H1 (cell line): ENCODE measurements around the gene TFCP2. TPM values are rescaled to one million over a fixed set of nuclear protein-coding genes. Genes with fewer than 3 reads are reported as not detected.

Experiments used
- CTCF ChIA-PET: fragments of 300-600 bp; sonication (Branson Sonifier 250); formaldehyde crosslinking; loops from one replicate; lab custom pipeline; 2021; ENCODE audit not compliant: partially characterized antibody; lab: Charles Lee
- POLR2A ChIA-PET: fragments of 300-600 bp; sonication (Branson Sonifier 250); formaldehyde crosslinking; loops from one replicate; lab custom pipeline; 2021; ENCODE audit warnings: inconsistent platforms; ENCODE audit not compliant: partially characterized antibody; lab: Charles Lee
- DNase-seq, 2 experiments: peaks; one replicate each; pipeline versions ENCODE4 v3.0.0 to v3.0.0-alpha.2; 2010 to 2022; ENCODE audit warnings: low spot score in 2 of 2, low read depth in 1 of 2, mixed read lengths in 1 of 2
- FAIRE-seq: peaks from 2 replicates; lab custom pipeline; 2011; peaks lifted over from hg19 to GRCh38; lab: Jason Lieb, UNC
- H2AFZ ChIP-seq: 2 replicates; pipeline ENCODE4 v1.8.1; 2012; ENCODE audit warnings: low read length, inconsistent platforms
- H2AK5ac ChIP-seq: 2 replicates; pipeline ENCODE4 v1.6.1; 2013; ENCODE audit warnings: low read depth, low read length
- H2BK120ac ChIP-seq: replicated peaks from 2 replicates; pipeline ENCODE3; 2013; ENCODE audit warnings: low read depth, low read length, inconsistent platforms
- H2BK12ac ChIP-seq: 2 replicates; pipeline ENCODE4 v1.6.1; 2013; ENCODE audit warnings: low read depth, low read length
- H2BK15ac ChIP-seq: 2 replicates; pipeline ENCODE4 v1.6.1; 2013; ENCODE audit warnings: low read length
- H2BK20ac ChIP-seq: 2 replicates; pipeline ENCODE4 v1.6.1; 2013; ENCODE audit warnings: low read length
- H2BK5ac ChIP-seq: 2 replicates; pipeline ENCODE4 v1.6.1; 2013; ENCODE audit warnings: low read depth, low read length
- H3K14ac ChIP-seq: 2 replicates; pipeline ENCODE4 v1.6.1; 2013; ENCODE audit warnings: inconsistent platforms; ENCODE audit not compliant: insufficient read length
- H3K18ac ChIP-seq: 2 replicates; pipeline ENCODE4 v1.6.1; 2013; ENCODE audit warnings: low read length; ENCODE audit errors: extremely low read depth
- H3K23ac ChIP-seq: 2 replicates; pipeline ENCODE4 v1.6.1; 2013; ENCODE audit warnings: inconsistent platforms; ENCODE audit not compliant: insufficient read length
- H3K23me2 ChIP-seq: 2 replicates; pipeline ENCODE4 v1.6.1; 2013; ENCODE audit warnings: low read depth, low read length
- H3K27ac ChIP-seq: 2 replicates; pipeline ENCODE4 v1.6.1; 2011; ENCODE audit warnings: low read depth, low read length, inconsistent platforms
- H3K27me3 ChIP-seq, 4 experiments: replicated peaks in 1 of 4; 1 replicate in 1 of 4; 2 replicates in 3 of 4; pipeline versions ENCODE4 v1.6.1 to v1.8.1; 2011 to 2013; ENCODE audit warnings: low read length in 3 of 4, mild to moderate bottlenecking in 3 of 4, inconsistent platforms in 2 of 4, mixed read lengths in 2 of 4, moderate library complexity in 1 of 4; ENCODE audit not compliant: control insufficient read depth in 3 of 4, insufficient read depth in 3 of 4; ENCODE audit errors: extremely low read depth in 1 of 4
- H3K36me3 ChIP-seq, 4 experiments: 2 replicates each; pipeline versions ENCODE4 v1.6.1 to v1.8.1; 2011 to 2013; ENCODE audit warnings: mild to moderate bottlenecking in 4 of 4, low read length in 3 of 4, moderate library complexity in 2 of 4, control low read depth in 1 of 4, inconsistent platforms in 1 of 4; ENCODE audit not compliant: insufficient read depth in 4 of 4, control insufficient read depth in 2 of 4
- H3K4ac ChIP-seq: replicated peaks from 2 replicates; pipeline ENCODE3; 2013; ENCODE audit warnings: low read length, low read depth, mixed read lengths, inconsistent platforms; ENCODE audit not compliant: insufficient read length
- H3K4me1 ChIP-seq, 4 experiments: replicated peaks in 1 of 4; 1 replicate in 1 of 4; 2 replicates in 3 of 4; pipeline versions ENCODE4 v1.6.1 to v1.8.1; 2011 to 2013; ENCODE audit warnings: low read length in 3 of 4, inconsistent platforms in 2 of 4, mixed read lengths in 1 of 4; ENCODE audit not compliant: insufficient read depth in 4 of 4, control insufficient read depth in 3 of 4
- H3K4me2 ChIP-seq, 2 experiments: 2 replicates each; pipeline versions ENCODE4 v1.6.1 to v1.8.1; 2011 to 2013; ENCODE audit warnings: low read depth in 2 of 2, low read length in 2 of 2, control low read depth in 1 of 2, inconsistent platforms in 1 of 2, mild to moderate bottlenecking in 1 of 2; ENCODE audit not compliant: insufficient read depth in 1 of 2
- H3K4me3 ChIP-seq, 4 experiments: fragments of 200-600, 300-600 bp in 1 of 4; sonication (generic), shearing (Covaris generic), sonication (Bioruptor Twin) in 1 of 4; 2 replicates each; pipeline versions ENCODE4 v1.5.1 to v1.8.1; 2011 to 2016; ENCODE audit warnings: low read length in 4 of 4, low read depth in 3 of 4, control low read depth in 2 of 4, inconsistent platforms in 2 of 4, mild to moderate bottlenecking in 2 of 4, mixed read lengths in 1 of 4, moderate library complexity in 1 of 4; ENCODE audit not compliant: insufficient read depth in 2 of 4; ENCODE audit errors: extremely low read depth in 1 of 4
- H3K56ac ChIP-seq: replicated peaks from 2 replicates; pipeline ENCODE3; 2013; ENCODE audit warnings: low read depth, mild to moderate bottlenecking, mixed read lengths, low read length, inconsistent platforms; ENCODE audit not compliant: insufficient read length
- H3K79me1 ChIP-seq: 2 replicates; pipeline ENCODE4 v1.6.1; 2013; ENCODE audit warnings: low read depth, low read length, control low read depth
- H3K79me2 ChIP-seq, 2 experiments: 2 replicates each; pipeline versions ENCODE4 v1.6.1 to v1.8.1; 2012 to 2013; ENCODE audit warnings: low read length in 2 of 2, mild to moderate bottlenecking in 2 of 2, inconsistent platforms in 1 of 2; ENCODE audit not compliant: insufficient read depth in 2 of 2, control insufficient read depth in 1 of 2
- H3K9ac ChIP-seq, 4 experiments: replicated peaks in 1 of 4; 1 replicate in 1 of 4; 2 replicates in 3 of 4; pipeline versions ENCODE4 v1.6.1 to v1.8.1; 2011 to 2013; ENCODE audit warnings: low read depth in 3 of 4, low read length in 3 of 4, control low read depth in 2 of 4, mild to moderate bottlenecking in 2 of 4, moderate library complexity in 2 of 4, inconsistent platforms in 1 of 4; ENCODE audit errors: extremely low read depth in 1 of 4
- H3K9me3 ChIP-seq, 2 experiments: 2 replicates each; pipeline versions ENCODE4 v1.6.1 to v1.8.1; 2012 to 2013; ENCODE audit warnings: mild to moderate bottlenecking in 2 of 2, moderate library complexity in 2 of 2, control low read depth in 1 of 2, inconsistent platforms in 1 of 2, low read depth in 1 of 2, low read length in 1 of 2, mixed read lengths in 1 of 2; ENCODE audit not compliant: insufficient read depth in 2 of 2
- H4K20me1 ChIP-seq, 2 experiments: replicated peaks in 1 of 2; 2 replicates each; pipeline versions ENCODE3 to v1.8.1; 2011 to 2013; ENCODE audit warnings: inconsistent platforms in 2 of 2, low read length in 2 of 2, mild to moderate bottlenecking in 1 of 2; ENCODE audit not compliant: insufficient read depth in 2 of 2, control insufficient read depth in 1 of 2
- H4K5ac ChIP-seq: 2 replicates; pipeline ENCODE4 v1.6.1; 2013; ENCODE audit warnings: low read length, low read depth, mixed read lengths, inconsistent platforms; ENCODE audit not compliant: insufficient read length
- H4K8ac ChIP-seq: 2 replicates; pipeline ENCODE4 v1.8.0; 2013; ENCODE audit warnings: mild to moderate bottlenecking, moderate library complexity, low read length, inconsistent platforms; ENCODE audit not compliant: insufficient read depth; ENCODE audit errors: extremely low read depth
- H4K91ac ChIP-seq: replicated peaks from 2 replicates; pipeline ENCODE3; 2013; ENCODE audit warnings: low read length, mixed read lengths, inconsistent platforms; ENCODE audit not compliant: insufficient read length
- BCL11A ChIP-seq, 2 experiments: IDR thresholded peaks; one replicate each; pipeline ENCODE4 v1.6.1; 2011; ENCODE audit warnings: low read depth in 2 of 2, low read length in 2 of 2, mild to moderate bottlenecking in 2 of 2
- CHD2 ChIP-seq: IDR thresholded peaks from 2 replicates; pipeline ENCODE4 v1.6.1; 2012; ENCODE audit warnings: low read length, improper control_type of control experiment
- EGR1 ChIP-seq: IDR thresholded peaks from 2 replicates; pipeline ENCODE4 v1.6.1; 2011; ENCODE audit warnings: low read depth, low read length, borderline replicate concordance
- FOSL1 ChIP-seq: IDR thresholded peaks from 2 replicates; pipeline ENCODE4 v1.6.1; 2011; ENCODE audit warnings: mild to moderate bottlenecking, low read depth, low read length, moderate library complexity; ENCODE audit not compliant: insufficient read depth
- KDM1A ChIP-seq: fragments of 200-600, 300-600 bp; sonication (generic); IDR thresholded peaks from 2 replicates; pipeline ENCODE4 v1.7.1; 2016; ENCODE audit warnings: mild to moderate bottlenecking, low read length, borderline replicate concordance
- POLR2AphosphoS5 ChIP-seq: IDR thresholded peaks from 2 replicates; pipeline ENCODE4 v1.6.1; 2011; ENCODE audit warnings: low read depth, low read length
- RNF2 ChIP-seq: fragments of 200-900, 300-1000 bp; sonication (generic); IDR thresholded peaks from 2 replicates; pipeline ENCODE4 v1.7.1; 2016; ENCODE audit warnings: borderline replicate concordance, low read depth, mild to moderate bottlenecking, antibody characterized with exemption, low read length; ENCODE audit not compliant: poor library complexity, severe bottlenecking; ENCODE audit errors: missing control alignments
- SIRT6 ChIP-seq: IDR thresholded peaks from one replicate; pipeline ENCODE4 v1.7.1; 2012; ENCODE audit warnings: low read length, inconsistent platforms
- WGBS, 2 experiments: shearing (Covaris generic) in 1 of 2; methylation state at CpG; one replicate each; pipeline versions ENCODE4 v1.1.6 to v1.1.7; 2013 to 2015; ENCODE audit warnings: low lambda C conversion rate in 2 of 2, mixed read lengths in 2 of 2, inconsistent platforms in 1 of 2, low coverage in 1 of 2, missing lambda C conversion rate in 1 of 2; ENCODE audit not compliant: insufficient replicate concordance in 2 of 2, insufficient coverage in 1 of 2, insufficient read length in 1 of 2; ENCODE audit errors: extremely low coverage in 1 of 2, missing lambda C conversion rate in 1 of 2; 5-methylcytosine and 5-hydroxymethylcytosine counted together
- polyA plus RNA-seq, 7 experiments: library from polyadenylated mRNA; depleted of rRNA in 3 of 7; stranded (reverse) in 5 of 7; unstranded in 2 of 7; fragments of >200 nt in 5 of 7; fragments of 200-250 nt in 2 of 7; gene quantifications; 1 replicate in 5 of 7; 2 replicates in 1 of 7; 4 replicates in 1 of 7; pipeline versions ENCODE4 v1.2.1 to v1.2.3, GENCODE V29; 2011 to 2013; ENCODE audit warnings: missing spikeins in 2 of 7, mixed read lengths in 2 of 7
- total RNA-seq: library from RNA; stranded (reverse); fragmentation: NEBNext Ultra II Directional; extraction: Animal tissue kit (Norgen Biotek cat#: 25700); gene quantifications from 2 replicates; pipeline ENCODE4 v1.2.1, GENCODE V29; 2021

TFCP2 gene
- total and polyA plus RNA-seq, 2 of the 8 experiments (the other 6 are each of a cell fraction or from before 2014, with no cell fraction given): 19.8 to 49.2 TPM

DNA sequence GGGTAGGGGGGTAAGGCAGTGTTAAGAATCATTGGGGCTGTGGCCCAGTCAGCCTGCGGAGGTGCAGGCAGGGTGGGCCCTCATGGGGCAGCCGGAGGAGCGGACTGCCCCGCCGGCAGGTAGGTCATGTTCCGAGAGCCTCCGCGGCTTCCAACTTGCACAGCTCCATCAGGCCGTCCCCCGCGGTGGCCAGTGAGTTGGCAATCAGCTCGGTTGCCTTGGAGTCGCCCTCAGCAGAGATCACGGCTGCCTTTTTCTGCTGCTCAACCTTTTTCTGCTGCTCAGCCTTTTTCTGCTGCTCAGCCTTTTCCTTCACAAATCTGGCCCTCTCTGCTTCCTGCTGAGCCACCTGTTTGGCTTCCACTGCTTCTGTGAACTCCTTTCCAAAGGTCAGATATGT is 48.4 kb downstream of the TFCP2 start:
- DNase-seq (no peak), FAIRE-seq (no peak)
- H3K27ac ChIP-seq: no peak overlapping the region
- ChIA-PET CTCF (no interaction called here), POLR2A (interaction anchor here (0.6 to 2.5 kb wide), 4 partner anchors 10 to 49 kb away, joined by 3 to 12 read pairs (median 4); partner anchors contain the start of gene CSRNP2)
- H3K36me3 ChIP-seq: peaks cover 0 to 8% (median 1%) of the 10 kb centered on the region in 4 experiments; a peak in 4 of 8 replicates
- no peak overlapping the region for H3K4me2 ChIP-seq
- no peak overlapping the region for H3K56ac ChIP-seq
- H3K18ac ChIP-seq: no peak overlapping the region
- peaks cover 2% of the 10 kb centered on the region; the same call in 1 of the 2 replicates for H3K79me1 ChIP-seq
- H3K4ac ChIP-seq: no peak overlapping the region
- H2BK12ac ChIP-seq: no peak overlapping the region
- H2AK5ac ChIP-seq: no peak overlapping the region
- TF ChIP-seq KDM1A (no peak), RNF2 (no peak), FOSL1 (no peak), EGR1 (no peak), BCL11A (IDR thresholded peaks at IDR 0.05; ENCODE audit: low read depth in 2 of 2, low read length in 2 of 2) (no peak), CHD2 (no peak), POLR2AphosphoS5 (no peak), SIRT6 (no peak)
- no peak overlapping the region for H2BK15ac ChIP-seq
- H3K9me3 ChIP-seq: no peaks in the 10 kb centered on the region
- H3K14ac ChIP-seq: no peak overlapping the region
- H2BK20ac ChIP-seq: no peak overlapping the region
- no peak overlapping the region for H3K4me3 ChIP-seq
- no peak overlapping the region for H4K91ac ChIP-seq
- H3K23ac ChIP-seq: no peak overlapping the region
- 96% methylated on average over 14 of the region's 14 CpGs; no CpG with 5 or more reads in 1 of the 2 experiments for WGBS, 2 experiments
- no peaks in the 10 kb centered on the region for H3K4me1 ChIP-seq
- no peak overlapping the region for H2BK120ac ChIP-seq
- H4K5ac ChIP-seq: no peak overlapping the region
- peaks cover 0 to 6% of the 10 kb centered on the region in 2 experiments; a peak in 1 of 4 replicates for H3K79me2 ChIP-seq
- H2AFZ ChIP-seq: no peak overlapping the region
- H2BK5ac ChIP-seq: no peak overlapping the region; the same call in 1 of the 2 replicates
- no peaks in the 10 kb centered on the region for H3K27me3 ChIP-seq
- H3K23me2 ChIP-seq: no peaks in the 10 kb centered on the region
- no peak overlapping the region for H3K9ac ChIP-seq
- peak overlapping the region; percentile 84; the same call in 1 of the 2 replicates for H4K8ac ChIP-seq
- no peaks in the 10 kb centered on the region for H4K20me1 ChIP-seq
